H9 (cell line): Measurements from ENCODE around the gene SLC47A2. TPM values are rescaled to one million over a fixed set of nuclear protein-coding genes. Genes with fewer than 3 reads are reported as not detected.

Experiments used
- DNase-seq: peaks from one replicate; pipeline ENCODE4 v3.0.0-alpha.2; 2017
- H2AFZ ChIP-seq: one replicate; pipeline ENCODE4 v1.6.1; 2013; ENCODE audit warnings: mild to moderate bottlenecking, low read length, control low read depth, moderate library complexity
- H2AK5ac ChIP-seq: 2 replicates; pipeline ENCODE4 v1.6.1; 2013; ENCODE audit warnings: low read length, control low read depth, mixed read lengths; ENCODE audit not compliant: insufficient read length
- H2BK120ac ChIP-seq: one replicate; pipeline ENCODE4 v1.6.1; 2013; ENCODE audit warnings: low read depth, mild to moderate bottlenecking, low read length, control low read depth, inconsistent platforms; ENCODE audit not compliant: poor library complexity, severe bottlenecking
- H2BK12ac ChIP-seq: 2 replicates; pipeline ENCODE4 v1.6.1; 2013; ENCODE audit warnings: low read length, control low read depth, mixed read lengths, low read depth; ENCODE audit not compliant: insufficient read length
- H2BK15ac ChIP-seq: 2 replicates; pipeline ENCODE4 v1.6.1; 2013; ENCODE audit warnings: low read depth, low read length, control low read depth
- H2BK20ac ChIP-seq: one replicate; pipeline ENCODE4 v1.6.1; 2013; ENCODE audit warnings: low read depth, mild to moderate bottlenecking, low read length, control low read depth, inconsistent platforms; ENCODE audit not compliant: poor library complexity, severe bottlenecking
- H2BK5ac ChIP-seq: 2 replicates; pipeline ENCODE4 v1.6.1; 2013; ENCODE audit warnings: low read length, control low read depth, mixed read lengths; ENCODE audit not compliant: insufficient read length
- H3K14ac ChIP-seq: 2 replicates; pipeline ENCODE4 v1.6.1; 2013; ENCODE audit warnings: low read length, control low read depth; ENCODE audit not compliant: insufficient read depth
- H3K18ac ChIP-seq: 2 replicates; pipeline ENCODE4 v1.6.1; 2013; ENCODE audit warnings: low read depth, mild to moderate bottlenecking, mixed read lengths, low read length, control low read depth; ENCODE audit not compliant: insufficient read length
- H3K23ac ChIP-seq: 2 replicates; pipeline ENCODE4 v1.6.1; 2013; ENCODE audit warnings: low read length, control low read depth, mixed read lengths, low read depth; ENCODE audit not compliant: insufficient read length
- H3K23me2 ChIP-seq: 2 replicates; pipeline ENCODE4 v1.6.1; 2013; ENCODE audit warnings: low read depth, mild to moderate bottlenecking, mixed read lengths, low read length, control low read depth; ENCODE audit not compliant: insufficient read length, poor library complexity, severe bottlenecking
- H3K27ac ChIP-seq: 2 replicates; pipeline ENCODE4 v1.5.1; 2013; ENCODE audit warnings: low read length, control low read depth, mixed read lengths, low read depth; ENCODE audit not compliant: insufficient read length
- H3K27me3 ChIP-seq: 2 replicates; pipeline ENCODE4 v1.6.1; 2013; ENCODE audit warnings: low read length, control low read depth, inconsistent platforms; ENCODE audit not compliant: insufficient read depth
- H3K4ac ChIP-seq: 2 replicates; pipeline ENCODE4 v1.6.1; 2013; ENCODE audit warnings: low read depth, mild to moderate bottlenecking, control low read depth, inconsistent platforms, low read length, moderate library complexity
- H3K4me1 ChIP-seq: 2 replicates; pipeline ENCODE4 v1.6.1; 2013; ENCODE audit warnings: low read length, control low read depth, inconsistent platforms; ENCODE audit not compliant: insufficient read depth
- H3K4me2 ChIP-seq: 2 replicates; pipeline ENCODE4 v1.6.1; 2013; ENCODE audit warnings: low read length, control low read depth, mixed read lengths; ENCODE audit not compliant: insufficient read length, insufficient read depth
- H3K56ac ChIP-seq: 2 replicates; pipeline ENCODE4 v1.6.1; 2013; ENCODE audit warnings: low read depth, mild to moderate bottlenecking, mixed read lengths, low read length, control low read depth; ENCODE audit not compliant: insufficient read length
- H3K79me1 ChIP-seq: 2 replicates; pipeline ENCODE4 v1.6.1; 2013; ENCODE audit warnings: low read depth, mild to moderate bottlenecking, moderate library complexity, low read length, control low read depth, inconsistent platforms; ENCODE audit not compliant: insufficient read depth, poor library complexity, severe bottlenecking
- H3K79me2 ChIP-seq: 2 replicates; pipeline ENCODE4 v1.6.1; 2013; ENCODE audit warnings: low read length, control low read depth, inconsistent platforms; ENCODE audit not compliant: insufficient read depth
- H3K9ac ChIP-seq: 2 replicates; pipeline ENCODE4 v1.6.1; 2013; ENCODE audit warnings: low read length, control low read depth, mixed read lengths; ENCODE audit not compliant: insufficient read length; ENCODE audit errors: extremely low read depth
- H3K9me3 ChIP-seq: one replicate; pipeline ENCODE4 v1.6.1; 2013; ENCODE audit warnings: low read depth, low read length, inconsistent platforms; ENCODE audit not compliant: control insufficient read depth
- H3T11ph ChIP-seq: one replicate; pipeline ENCODE4 v1.6.1; 2013; ENCODE audit warnings: mild to moderate bottlenecking, low read length, control low read depth, inconsistent platforms
- H4K20me1 ChIP-seq: one replicate; pipeline ENCODE4 v1.6.1; 2013; ENCODE audit not compliant: control insufficient read depth, insufficient read length, insufficient read depth
- H4K5ac ChIP-seq: 2 replicates; pipeline ENCODE4 v1.6.1; 2013; ENCODE audit warnings: low read depth, mild to moderate bottlenecking, mixed read lengths, low read length, control low read depth; ENCODE audit not compliant: insufficient read length
- H4K8ac ChIP-seq: replicated peaks from 2 replicates; pipeline ENCODE4 v1.6.1; 2013; ENCODE audit warnings: low read length, control low read depth, mixed read lengths, low read depth; ENCODE audit not compliant: insufficient read length
- H4K91ac ChIP-seq: 2 replicates; pipeline ENCODE4 v1.6.1; 2013; ENCODE audit warnings: low read depth, mild to moderate bottlenecking, moderate library complexity, mixed read lengths, low read length, control low read depth; ENCODE audit not compliant: insufficient read length
- H3K27ac Mint-ChIP-seq, 3 experiments: 2 replicates in 2 of 3; 3 replicates in 1 of 3; pipeline ENCODE4 v1.8.0; 2020 to 2021; ENCODE audit warnings: mixed read lengths in 3 of 3, mild to moderate bottlenecking in 1 of 3, moderate library complexity in 1 of 3
- H3K27me3 Mint-ChIP-seq: 2 replicates; pipeline ENCODE4 v1.8.0; 2021; ENCODE audit warnings: low read depth, mild to moderate bottlenecking, moderate library complexity, mixed read lengths
- H3K36me3 Mint-ChIP-seq, 3 experiments: 2 replicates in 2 of 3; 3 replicates in 1 of 3; pipeline ENCODE4 v1.8.0; 2020 to 2021; ENCODE audit warnings: low read depth in 3 of 3, mixed read lengths in 3 of 3; ENCODE audit not compliant: insufficient read depth in 1 of 3
- H3K4me1 Mint-ChIP-seq, 2 experiments: 2 replicates each; pipeline ENCODE4 v1.8.0; 2020; ENCODE audit warnings: mixed read lengths in 2 of 2
- H3K4me3 Mint-ChIP-seq, 2 experiments: 2 replicates in 1 of 2; 3 replicates in 1 of 2; pipeline ENCODE4 v1.8.0; 2020 to 2021; ENCODE audit warnings: mild to moderate bottlenecking in 2 of 2, mixed read lengths in 2 of 2, moderate library complexity in 1 of 2
- H3K9me3 Mint-ChIP-seq, 2 experiments: 2 replicates in 1 of 2; 3 replicates in 1 of 2; pipeline ENCODE4 v1.8.0; 2020; ENCODE audit warnings: mild to moderate bottlenecking in 2 of 2, mixed read lengths in 2 of 2, moderate library complexity in 1 of 2
- WGBS: extraction: QIAGEN DNeasy Blood & Tissue Kit; methylation state at CpG from one replicate; pipeline ENCODE4 v1.1.7; 2013; ENCODE audit warnings: missing lambda C conversion rate, low lambda C conversion rate, mixed read lengths; ENCODE audit not compliant: insufficient read length; ENCODE audit errors: extremely low coverage; 5-methylcytosine and 5-hydroxymethylcytosine counted together
- total RNA-seq: library from RNA; stranded (reverse); gene quantifications from 2 replicates; pipeline ENCODE4 v1.2.1, GENCODE V29; 2021
- TF ChIP-seq, protein P1 (sequence below): fragments of 200-600 bp; sonication (generic); conservative IDR thresholded peaks from 3 replicates; pipeline ENCODE4 v1.8.0; 2021; ENCODE audit warnings: antibody characterized with exemption, mild to moderate bottlenecking

Gene SLC47A2
- total RNA-seq, 1 experiment from 2014 or later, result not detected

DNA sequence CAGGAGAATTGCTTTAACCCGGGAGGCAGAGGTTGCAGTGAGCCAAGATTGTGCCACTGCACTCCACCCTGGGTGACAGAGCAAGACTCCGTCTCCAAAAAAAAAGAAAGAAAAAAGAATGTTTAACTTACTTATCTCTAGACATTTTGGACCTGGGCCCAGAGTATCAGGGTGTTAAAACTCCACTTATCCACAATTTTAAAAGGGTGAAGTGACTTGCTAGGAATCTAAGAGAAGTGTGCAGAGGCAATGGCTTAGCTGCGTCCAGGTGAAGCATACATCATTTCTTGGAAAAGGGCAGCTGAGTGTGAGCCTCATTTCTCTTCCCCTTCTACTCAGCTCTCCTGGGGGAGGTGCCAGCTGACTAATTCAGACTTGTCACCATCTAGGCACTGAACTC is 42.8 kb downstream of the SLC47A2 start:
- Histone ChIP-seq H3K27me3 (no peaks in the 10 kb centered on the region), H3K79me2 (no peaks in the 10 kb centered on the region), H2BK12ac (no peak overlapping the region), H3K14ac (no peak overlapping the region), H3K4me2 (no peak overlapping the region), H3K9me3 (peaks cover 35% of the 10 kb centered on the region), H3K4ac (no peak overlapping the region), H3T11ph (no peak overlapping the region), H2AK5ac (no peak overlapping the region), H4K91ac (no peak overlapping the region), H3K9ac (no peak overlapping the region), H3K27ac (no peak overlapping the region), H2BK15ac (no peak overlapping the region), H4K20me1 (no peaks in the 10 kb centered on the region), H3K23ac (no peak overlapping the region), H3K79me1 (no peaks in the 10 kb centered on the region), H3K23me2 (no peaks in the 10 kb centered on the region), H3K18ac (no peak overlapping the region), H3K56ac (no peak overlapping the region), H3K4me1 (no peaks in the 10 kb centered on the region), H2AFZ (no peak overlapping the region), H2BK5ac (no peak overlapping the region), H4K8ac (no peak overlapping the region), H2BK120ac (no peak overlapping the region), H2BK20ac (no peak overlapping the region), H4K5ac (no peak overlapping the region)
- H3K27me3 Mint-ChIP-seq, result no peaks in the 10 kb centered on the region
- no peak overlapping the region for H3K4me3 Mint-ChIP-seq
- H3K4me1 Mint-ChIP-seq, result no peaks in the 10 kb centered on the region
- TF ChIP-seq, protein P1, sequence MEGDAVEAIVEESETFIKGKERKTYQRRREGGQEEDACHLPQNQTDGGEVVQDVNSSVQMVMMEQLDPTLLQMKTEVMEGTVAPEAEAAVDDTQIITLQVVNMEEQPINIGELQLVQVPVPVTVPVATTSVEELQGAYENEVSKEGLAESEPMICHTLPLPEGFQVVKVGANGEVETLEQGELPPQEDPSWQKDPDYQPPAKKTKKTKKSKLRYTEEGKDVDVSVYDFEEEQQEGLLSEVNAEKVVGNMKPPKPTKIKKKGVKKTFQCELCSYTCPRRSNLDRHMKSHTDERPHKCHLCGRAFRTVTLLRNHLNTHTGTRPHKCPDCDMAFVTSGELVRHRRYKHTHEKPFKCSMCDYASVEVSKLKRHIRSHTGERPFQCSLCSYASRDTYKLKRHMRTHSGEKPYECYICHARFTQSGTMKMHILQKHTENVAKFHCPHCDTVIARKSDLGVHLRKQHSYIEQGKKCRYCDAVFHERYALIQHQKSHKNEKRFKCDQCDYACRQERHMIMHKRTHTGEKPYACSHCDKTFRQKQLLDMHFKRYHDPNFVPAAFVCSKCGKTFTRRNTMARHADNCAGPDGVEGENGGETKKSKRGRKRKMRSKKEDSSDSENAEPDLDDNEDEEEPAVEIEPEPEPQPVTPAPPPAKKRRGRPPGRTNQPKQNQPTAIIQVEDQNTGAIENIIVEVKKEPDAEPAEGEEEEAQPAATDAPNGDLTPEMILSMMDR, result no peak
- peaks cover 79 to 93% (median 81%) of the 10 kb centered on the region in 3 experiments for H3K36me3 Mint-ChIP-seq
- H3K9me3 Mint-ChIP-seq, result peaks cover 28 to 34% of the 10 kb centered on the region in 2 experiments
- no CpG with 5 or more reads among the region's 3 CpGs for WGBS
- no peak overlapping the region for H3K27ac Mint-ChIP-seq
- no peak for DNase-seq
